ENCODE data around the gene ZNF507.

- TF ChIP-seq CTCF (IDR thresholded peaks at IDR 0.05), result no peak
- TF ChIP-seq POLR2AphosphoS5 (IDR thresholded peaks at IDR 0.05; ENCODE audit: insufficient read depth in 1 of 2, low read depth in 1 of 2), result no peak
Observed at GRCh38 chr19:32357720-32358119, 12.3 kb downstream of the ZNF507 start.
